ENCODE results near the gene DNAH10. TPM values are rescaled to one million over a fixed set of nuclear protein-coding genes. Genes with fewer than 3 reads are reported as not detected.

DNAH10 gene
- total and polyA plus RNA-seq, 10 of the 15 experiments (the other 5 are each of a cell fraction or from before 2014, with no cell fraction given): 0.01 to 0.32 (median 0.06) TPM

GRCh38 chr12:123772074-123772473 is 10.0 kb downstream of the DNAH10 start:
- CTCF ChIA-PET: no interaction called here
- no peak overlapping the region for H3K4me3 ChIP-seq
- H3K36me3 ChIP-seq (ENCODE audit: control insufficient read depth in 2 of 2, insufficient read depth in 2 of 2, low read length in 1 of 2): no peaks in the 10 kb centered on the region
- H3K27me3 ChIP-seq (replicated peaks in 1 of 2; ENCODE audit: control insufficient read depth in 2 of 2, insufficient read depth in 2 of 2, low read length in 1 of 2): no peaks in the 10 kb centered on the region
- H3K9me3 ChIP-seq (replicated peaks; ENCODE audit: control insufficient read depth, insufficient read depth, low read length): no peaks in the 10 kb centered on the region; the same call in 2 of the 3 replicates
- no peak overlapping the region for H3K9ac ChIP-seq (ENCODE audit: control insufficient read depth, insufficient read depth, low read length)
- intact Hi-C loops (cut with micrococcal nuclease; ENCODE audit: unreplicated experiment): no loop called here
- DNase-seq (ENCODE audit: low read depth, low spot score) (no peak), ATAC-seq (no peak), FAIRE-seq (no peak)
- H3K4me1 ChIP-seq (ENCODE audit: control insufficient read depth, insufficient read depth, low read length): peaks cover 9% of the 10 kb centered on the region
- BruUV-seq (replicated peaks): no TSS peak
- no peak overlapping the region for H3K4me2 ChIP-seq (ENCODE audit: control insufficient read depth, insufficient read depth)
- in situ Hi-C loops (cut with MboI): no loop called here
- TF ChIP-seq CHD1 (IDR thresholded peaks at IDR 0.05; ENCODE audit: low read depth, low read length): no peak
- no peak for TF ChIP-seq NBN (IDR thresholded peaks at IDR 0.05)
- TF ChIP-seq ZNF207 (IDR thresholded peaks at IDR 0.05; ENCODE audit: borderline replicate concordance): no peak
- TF ChIP-seq MTA2 (IDR thresholded peaks at IDR 0.05; ENCODE audit: low read depth): no peak
- no peak for TF ChIP-seq RB1 (IDR thresholded peaks at IDR 0.05; ENCODE audit: borderline replicate concordance)
- TF ChIP-seq CBX5 (IDR thresholded peaks at IDR 0.05; ENCODE audit: low read depth): no peak
- no peak for TF ChIP-seq ZBTB33 (IDR thresholded peaks at IDR 0.05)
- no peak for TF ChIP-seq FOXK2 (IDR thresholded peaks at IDR 0.05)
- TF ChIP-seq BCLAF1 (IDR thresholded peaks at IDR 0.05): no peak
- TF ChIP-seq LARP7 (IDR thresholded peaks at IDR 0.05): no peak
- TF ChIP-seq JUND (IDR thresholded peaks at IDR 0.05; ENCODE audit: low read depth, low read length): no peak
- no peak for TF ChIP-seq IRF4 (IDR thresholded peaks at IDR 0.05; ENCODE audit: low read depth, low read length)
- no peak for TF ChIP-seq STAT3 (IDR thresholded peaks at IDR 0.05; ENCODE audit: low read depth, low read length)
- POLR2A ChIA-PET: no interaction called here
- 54% methylated on average over 5 of the region's 5 CpGs for WGBS (ENCODE audit: insufficient coverage, insufficient replicate concordance, low lambda C conversion rate, missing lambda C conversion rate)
- RAD21 ChIA-PET (ENCODE audit: unreplicated experiment): no interaction called here
- no peaks in the 10 kb centered on the region for H3K79me2 ChIP-seq (ENCODE audit: control insufficient read depth, insufficient read depth, low read length)
- H4K20me1 ChIP-seq (ENCODE audit: control insufficient read depth, insufficient read depth): no peaks in the 10 kb centered on the region
- SMC1A ChIA-PET (ENCODE audit: uncharacterized antibody, unreplicated experiment): no interaction called here
- no peak overlapping the region for H3K27ac ChIP-seq (ENCODE audit: control insufficient read depth, insufficient read depth)
- H2AFZ ChIP-seq (ENCODE audit: control insufficient read depth, low read depth, low read length): no peak overlapping the region
